PC-9 (cell line): ENCODE measurements around the gene ZBTB7C.

Source experiments
- CTCF ChIP-seq: fragments of 200-600 bp; sonication (generic); conservative IDR thresholded peaks from 2 replicates; pipeline ENCODE4 v1.6.1; 2017; ENCODE audit warnings: mixed run types, antibody characterized with exemption, mild to moderate bottlenecking, moderate library complexity
- EZH2 ChIP-seq: fragments of 200-600 bp; sonication (generic); IDR thresholded peaks from 2 replicates; pipeline ENCODE4 v1.8.0; 2017; ENCODE audit warnings: antibody characterized with exemption, low read depth

DNA sequence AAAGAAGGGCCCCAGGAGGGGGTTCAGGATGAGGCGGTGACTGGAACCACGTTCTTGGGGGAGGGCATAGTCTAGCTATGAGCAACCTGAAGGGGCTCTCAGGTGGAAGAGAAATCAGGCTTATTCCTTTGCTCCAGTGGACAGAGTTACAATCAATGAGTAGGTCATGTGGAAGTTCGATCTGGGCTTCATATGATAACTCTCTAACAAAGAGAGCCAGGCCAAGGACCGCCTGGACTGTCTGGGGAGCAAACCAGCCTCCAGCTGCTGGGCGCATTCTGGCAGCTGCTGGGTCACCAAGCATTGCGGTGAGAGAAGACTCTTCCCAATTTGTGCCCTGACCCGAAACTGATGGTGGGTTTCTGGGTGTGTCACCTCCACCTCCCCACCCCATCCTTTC lies 298.4 kb downstream of the ZBTB7C start:
- no peak for TF ChIP-seq CTCF
- no peak for TF ChIP-seq EZH2
